ENCODE data around the gene OR1F1.
"Not testable (repeated sequence)": the region's sequence is repeated elsewhere in the genome, so short reads cannot be mapped to it uniquely, and the experiment has no call there.

The OR1F1 gene

DNA sequence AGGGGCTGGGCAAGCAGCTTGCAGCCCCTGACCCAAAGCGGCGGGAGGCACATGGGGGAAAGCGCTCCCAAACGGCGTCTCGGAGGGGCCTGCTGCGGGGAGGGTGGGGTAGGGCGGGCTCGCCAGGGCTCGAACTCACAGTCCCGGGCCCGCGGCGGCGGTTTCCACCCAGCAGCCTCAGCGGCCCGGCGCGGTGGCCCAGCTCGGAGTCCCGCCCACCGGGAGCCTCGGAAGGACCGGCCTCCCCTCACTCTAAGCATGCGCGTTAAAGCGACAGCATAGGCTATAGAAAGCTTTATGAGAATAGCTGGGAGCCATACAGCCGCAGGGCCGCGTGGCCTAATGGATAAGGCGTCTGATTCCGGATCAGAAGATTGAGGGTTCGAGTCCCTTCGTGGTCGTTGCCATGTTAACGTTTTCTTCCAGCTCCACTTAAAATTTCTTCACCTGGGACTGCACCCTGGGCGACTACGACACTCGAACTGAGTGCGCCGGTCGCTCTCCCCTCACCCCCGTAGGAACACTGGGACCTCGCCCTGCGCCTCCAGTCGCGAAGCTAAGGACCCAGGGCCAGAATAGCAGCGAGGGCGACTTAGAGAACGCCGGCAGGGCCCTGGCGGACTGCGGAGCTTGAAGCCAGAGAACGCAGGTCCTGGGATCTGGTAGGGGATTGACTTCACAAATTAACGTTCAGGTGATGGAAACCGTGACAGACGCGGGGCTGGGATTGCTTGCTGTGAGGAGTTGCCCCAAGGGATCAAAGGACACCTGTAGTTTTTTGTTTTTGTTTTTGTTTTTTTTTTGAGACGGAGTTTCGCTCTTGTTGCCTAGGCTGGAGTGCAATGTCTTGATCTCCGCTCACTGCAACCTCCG lies 37.4 kb upstream of the OR1F1 start:
- peak; percentile 93 for DNase-seq (ENCODE audit: low spot score)

DNA sequence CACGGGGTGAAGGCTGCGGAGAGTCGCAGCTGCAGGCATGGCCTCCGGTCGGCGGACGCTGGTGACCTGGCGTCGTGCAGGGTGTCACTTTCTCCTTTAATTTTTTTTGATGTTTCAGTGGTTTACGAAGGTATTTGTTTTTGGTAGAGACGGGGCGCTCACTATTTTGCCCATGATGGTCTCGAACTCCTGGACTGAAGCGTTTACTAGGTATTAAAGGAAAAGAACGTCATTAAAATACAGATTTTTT lies 36.1 kb upstream of the OR1F1 start:
- no peak for DNase-seq (ENCODE audit: low spot score)

DNA sequence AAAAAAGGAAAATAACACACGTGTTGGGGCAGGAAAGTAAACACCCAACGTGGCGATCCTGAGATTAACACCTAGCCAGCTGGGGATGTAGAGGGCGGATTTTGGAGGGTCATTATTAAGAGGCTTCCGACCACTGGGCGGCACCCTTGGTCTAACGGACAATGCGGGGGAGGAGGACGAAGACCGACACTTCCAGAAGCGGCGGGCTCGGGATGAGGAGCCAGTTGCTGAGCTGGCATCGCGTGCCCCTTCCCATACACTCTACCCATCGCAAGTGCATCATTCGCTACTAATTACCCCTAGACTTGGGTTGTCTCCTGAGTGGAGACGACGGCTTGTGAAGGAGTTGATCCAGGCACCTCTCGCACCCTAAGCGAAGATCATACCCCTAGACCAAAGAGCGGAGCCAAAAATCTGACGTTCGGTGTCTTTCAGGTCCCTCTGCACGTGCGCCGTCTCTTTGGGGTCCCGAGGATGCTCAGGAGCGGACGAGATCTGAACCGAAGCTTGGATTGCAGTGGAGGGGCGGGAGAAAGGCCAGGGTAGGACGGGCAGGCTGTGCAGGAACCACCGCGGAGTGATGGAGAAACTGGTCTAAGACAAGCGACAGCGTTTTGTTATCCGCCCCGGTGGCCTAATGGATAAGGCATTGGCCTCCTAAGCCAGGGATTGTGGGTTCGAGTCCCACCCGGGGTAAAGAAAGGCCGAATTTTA lies 35.6 kb upstream of the OR1F1 start:
- peak; percentile 85 for DNase-seq (ENCODE audit: low spot score)

DNA sequence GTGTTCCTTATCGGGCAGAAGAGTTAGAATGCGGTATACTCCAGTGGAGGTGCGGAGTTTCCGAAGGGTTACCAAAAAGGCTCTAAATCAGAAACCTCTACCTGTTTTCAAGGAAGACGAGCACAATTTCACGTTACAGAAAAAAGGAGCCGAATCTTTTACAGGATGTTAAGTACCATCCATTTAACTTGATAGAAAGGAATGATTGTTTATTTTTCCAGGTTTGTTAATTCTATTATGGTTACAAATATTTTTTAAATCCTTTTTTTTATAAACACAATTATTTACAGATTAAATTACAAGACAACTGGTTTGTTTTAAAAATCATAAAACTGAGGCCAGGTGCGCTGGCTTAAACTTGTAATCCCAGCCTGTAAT lies 35.0 kb upstream of the OR1F1 start:
- DNase-seq (ENCODE audit: low spot score) = no peak

DNA sequence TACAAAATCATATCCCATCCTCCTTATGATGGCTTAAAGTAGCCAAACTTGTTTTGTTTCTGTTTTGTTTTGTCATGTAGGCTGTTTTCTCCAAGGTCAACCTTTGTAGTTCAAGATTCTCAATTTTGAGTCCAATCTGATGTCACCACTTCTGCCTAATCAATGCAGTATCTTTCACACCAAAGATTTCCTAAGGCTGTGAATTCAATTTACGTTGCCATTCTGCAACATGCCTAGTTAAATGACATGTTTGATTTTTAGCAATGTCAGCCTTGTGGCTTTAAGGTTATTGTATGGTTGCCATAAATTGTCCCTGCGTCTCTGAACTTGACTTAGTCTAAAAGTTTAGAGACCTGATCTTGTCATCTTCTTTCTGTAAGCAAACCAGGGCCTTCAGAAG lies 32.8 kb upstream of the OR1F1 start:
- no peak for DNase-seq (ENCODE audit: low spot score)

DNA sequence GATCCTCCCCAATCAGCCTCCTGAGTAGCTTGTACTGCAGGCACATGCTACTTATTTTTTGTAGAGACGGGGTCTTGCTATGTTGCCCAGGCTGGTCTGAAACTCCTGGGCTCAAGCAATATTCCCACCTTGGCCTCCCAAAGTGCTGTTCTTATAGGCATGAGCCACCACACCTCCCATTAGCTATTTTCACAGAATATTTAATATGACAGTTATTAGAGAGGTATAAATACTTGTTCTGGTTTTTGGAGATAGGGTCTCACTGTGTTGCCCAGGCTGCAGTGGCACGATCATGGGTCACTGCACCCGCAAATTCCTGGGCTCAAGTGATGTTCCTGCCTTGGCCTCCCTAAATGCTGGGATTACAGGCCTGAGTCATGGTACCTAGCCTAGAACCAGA lies 32.0 kb upstream of the OR1F1 start:
- DNase-seq (ENCODE audit: low spot score) = no peak

DNA sequence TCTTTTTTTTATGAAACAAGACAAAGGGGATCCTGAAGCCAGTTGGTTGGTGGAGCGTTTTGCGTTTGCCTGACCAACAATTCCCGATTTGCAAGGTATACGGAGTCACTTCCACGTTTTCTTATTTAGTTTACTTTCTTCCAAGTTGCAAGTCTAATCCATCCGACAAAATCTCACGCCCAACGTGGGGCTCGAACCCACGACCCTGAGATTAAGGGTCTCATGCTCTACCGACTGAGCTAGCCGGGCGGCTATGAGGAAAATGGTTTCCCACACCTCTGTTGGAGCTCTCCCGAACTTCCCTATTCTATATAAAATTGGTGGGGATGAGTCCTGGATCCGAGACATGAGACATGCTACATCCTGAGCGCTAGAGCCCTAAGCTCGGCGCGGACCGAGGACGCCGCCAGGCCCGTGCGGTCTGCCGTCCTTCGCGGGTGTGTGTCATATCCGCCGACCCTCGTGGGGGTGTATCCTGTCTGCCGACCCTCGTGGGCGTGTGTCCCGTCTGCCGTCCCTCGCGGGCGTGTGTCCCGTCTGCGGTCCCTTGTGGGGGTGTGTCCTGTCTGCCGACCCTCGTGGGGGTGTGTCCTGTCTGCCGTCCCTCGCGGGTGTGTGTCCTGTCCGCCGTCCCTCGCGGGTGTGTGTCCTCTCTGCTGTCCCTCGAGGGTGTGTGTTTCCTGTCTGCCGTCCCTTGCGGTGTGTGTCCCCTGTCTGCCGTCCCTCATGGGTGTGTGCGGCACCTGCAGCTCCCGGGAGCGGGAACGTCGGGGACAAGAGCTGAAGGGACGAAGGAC lies 30.6 kb upstream of the OR1F1 start:
- peak; percentile 41 for DNase-seq (ENCODE audit: low spot score)

DNA sequence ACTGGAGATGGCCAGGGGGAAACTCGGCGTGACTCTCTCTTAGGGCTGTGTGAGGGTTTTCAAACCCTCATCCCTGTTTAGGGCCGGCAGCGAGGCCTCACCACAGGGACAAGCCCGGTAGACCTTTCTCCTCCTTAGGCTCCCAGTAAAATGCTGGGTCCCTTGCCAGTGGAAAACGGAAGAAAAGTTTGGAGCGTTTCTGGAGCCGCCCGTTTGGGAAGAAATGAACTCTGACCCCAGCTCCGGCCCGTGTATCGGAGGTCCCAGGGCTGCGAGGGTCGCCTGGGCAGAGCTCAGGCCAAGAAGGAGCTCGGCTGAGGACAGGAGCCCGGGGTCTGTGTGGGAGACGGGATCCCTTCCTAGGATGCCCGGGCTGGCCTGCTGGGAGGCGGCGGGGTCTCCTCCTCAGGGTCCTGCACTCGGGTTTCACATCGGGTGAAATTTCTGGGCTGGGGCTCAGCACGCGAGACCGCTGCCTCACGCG lies 29.9 kb upstream of the OR1F1 start:
- DNase-seq (ENCODE audit: low spot score) = no peak

DNA sequence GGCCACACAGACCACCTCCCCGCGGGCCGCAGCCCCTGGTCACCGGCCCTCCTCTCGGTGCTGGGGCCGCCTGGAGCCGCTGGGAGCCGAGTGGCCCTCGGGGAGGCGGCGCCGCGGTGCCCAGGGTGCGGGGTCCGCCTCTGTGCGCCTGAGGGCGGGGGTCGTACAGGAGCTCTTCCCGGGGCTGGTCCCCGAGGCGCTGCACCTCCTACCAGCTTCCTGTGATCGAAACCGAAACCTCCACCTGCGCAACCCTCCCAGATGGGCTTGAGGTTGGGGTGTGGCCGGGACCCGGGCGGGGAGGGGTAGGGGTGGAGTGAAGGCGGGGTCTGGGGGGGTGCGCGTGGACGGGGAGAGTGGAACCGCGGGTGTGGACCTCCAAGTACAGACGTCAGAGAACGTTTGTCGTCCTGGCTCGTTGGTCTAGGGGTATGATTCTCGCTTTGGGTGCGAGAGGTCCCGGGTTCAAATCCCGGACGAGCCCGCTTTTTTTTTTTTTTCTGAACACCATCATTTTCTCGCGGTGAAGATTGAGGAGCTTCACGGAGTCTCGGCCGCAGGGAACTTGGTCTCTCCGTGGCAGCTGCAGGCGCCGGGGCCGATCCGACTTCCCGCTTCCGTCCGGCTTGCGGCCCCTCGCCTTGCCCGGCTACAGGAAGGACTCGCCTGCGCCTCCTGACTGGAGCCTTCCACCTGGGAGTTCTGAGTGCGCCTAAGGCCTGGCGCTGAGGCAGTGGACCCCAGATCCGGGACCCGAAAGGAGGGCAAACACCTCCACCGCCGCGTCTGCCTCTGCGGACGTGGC lies 29.3 kb upstream of the OR1F1 start:
- peak; percentile 44 for DNase-seq (ENCODE audit: low spot score)

DNA sequence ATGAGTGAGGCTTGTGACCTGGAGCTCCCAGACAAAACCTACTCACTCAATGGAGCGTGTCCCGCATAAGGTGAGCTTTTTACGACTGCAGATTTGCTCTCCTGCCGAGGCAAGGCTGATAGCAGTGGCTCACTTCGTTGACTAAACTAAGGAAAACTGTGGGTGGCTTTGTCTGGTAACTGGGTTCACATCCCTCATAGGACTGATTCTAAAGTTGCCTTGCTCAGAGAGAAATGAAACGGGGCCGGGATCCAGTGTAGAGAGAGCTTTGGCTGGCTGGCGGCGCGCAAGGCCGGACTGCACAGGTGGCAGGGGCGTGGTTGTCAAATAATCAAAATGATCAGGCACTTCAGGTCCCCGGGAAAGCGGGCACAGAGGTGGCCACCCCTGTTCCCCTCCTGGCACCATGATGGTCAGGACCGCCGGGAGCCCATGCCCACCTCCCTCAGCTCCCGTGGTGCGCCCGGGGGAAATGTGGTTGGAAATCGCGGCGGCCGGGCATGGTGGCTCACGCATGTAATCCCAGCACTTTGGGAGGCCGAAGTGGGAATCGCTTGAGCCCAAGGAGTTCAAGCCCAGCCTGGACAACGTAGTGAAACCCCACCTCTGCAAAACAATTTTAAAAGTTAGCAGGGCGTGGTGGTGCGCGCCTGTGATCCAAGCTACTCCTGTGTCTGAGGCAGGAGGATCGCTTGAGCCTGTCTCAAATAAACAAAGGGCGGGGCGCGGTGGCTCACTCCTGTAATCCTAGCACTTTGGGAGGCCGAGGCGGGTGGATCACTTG lies 26.6 kb upstream of the OR1F1 start:
- DNase-seq (ENCODE audit: low spot score) = no peak

DNA sequence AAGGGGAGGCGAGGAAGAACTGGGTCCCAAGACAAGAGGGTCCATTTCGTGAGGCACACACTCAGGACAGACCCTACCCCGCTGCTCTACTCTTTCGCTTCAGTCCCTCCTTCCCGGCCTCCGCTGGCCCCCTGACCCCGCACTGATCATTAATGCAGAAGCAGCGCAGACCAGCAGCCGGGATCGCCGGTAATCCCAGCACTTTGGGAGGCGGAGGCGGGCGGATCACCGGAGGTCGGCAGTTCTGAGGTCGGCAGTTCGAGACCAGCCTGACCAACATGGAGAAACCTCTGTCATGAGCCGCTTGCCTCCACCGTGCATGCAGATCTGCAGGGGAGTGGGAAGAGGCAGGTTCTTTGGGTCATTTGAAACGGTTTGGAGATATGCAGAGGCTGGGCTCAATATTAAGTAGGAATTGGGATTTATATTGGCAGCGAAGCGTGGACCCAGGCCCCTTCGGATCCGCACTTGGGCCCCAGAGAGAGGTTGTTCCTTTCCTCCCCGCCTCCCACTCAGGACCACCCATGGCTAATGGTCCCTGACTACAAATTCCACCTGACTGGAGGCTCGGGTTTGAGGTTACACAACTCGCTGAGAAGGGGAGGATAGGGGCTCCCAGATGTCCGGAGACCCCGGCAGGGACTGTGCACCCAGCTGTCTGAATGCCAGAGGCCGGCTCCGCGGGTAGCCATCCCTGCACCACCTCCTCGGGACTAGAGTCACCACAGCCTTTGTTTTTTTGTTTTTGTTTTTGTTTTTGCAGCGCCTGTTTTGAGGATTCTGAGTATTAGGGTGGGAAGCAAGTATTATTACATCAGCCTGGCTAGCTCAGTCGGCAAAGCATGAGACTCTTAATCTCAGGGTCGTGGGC lies 23.6 kb upstream of the OR1F1 start:
- no peak for DNase-seq (ENCODE audit: low spot score)

DNA sequence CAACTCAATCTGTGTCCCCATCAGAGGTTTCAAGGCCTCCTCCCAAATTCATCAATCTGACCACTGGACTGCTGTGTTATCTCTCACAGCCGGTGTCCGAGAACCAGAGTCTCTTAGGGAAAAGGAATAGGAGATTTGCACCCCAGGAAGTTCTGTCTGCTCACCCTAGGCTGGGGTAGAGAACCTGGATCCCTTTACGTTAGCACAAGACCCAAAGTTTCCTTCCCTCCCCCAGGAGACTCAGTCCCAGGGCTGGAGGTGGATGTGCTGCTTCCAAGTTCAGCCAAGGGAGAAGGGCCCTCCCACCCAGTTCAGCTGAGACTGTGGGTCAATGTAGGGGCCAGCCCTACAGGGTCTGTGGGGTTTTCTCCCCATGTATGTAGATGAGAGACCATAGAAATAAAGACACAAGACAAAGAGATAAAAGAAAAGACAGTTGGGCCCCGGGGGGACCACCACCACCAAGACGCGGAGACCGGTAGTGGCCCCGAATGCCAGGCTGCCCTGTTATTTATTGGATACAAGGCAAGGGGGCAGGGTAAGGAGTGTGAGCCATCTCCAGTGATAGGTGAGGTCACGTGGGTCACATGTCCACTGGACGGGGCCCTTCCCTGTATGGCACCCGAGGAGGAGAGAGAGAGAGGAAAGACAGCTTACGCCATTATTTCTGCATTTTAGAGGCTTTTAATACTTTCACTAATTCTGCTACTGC lies 22.7 kb upstream of the OR1F1 start:
- DNase-seq (ENCODE audit: low spot score) = no peak

DNA sequence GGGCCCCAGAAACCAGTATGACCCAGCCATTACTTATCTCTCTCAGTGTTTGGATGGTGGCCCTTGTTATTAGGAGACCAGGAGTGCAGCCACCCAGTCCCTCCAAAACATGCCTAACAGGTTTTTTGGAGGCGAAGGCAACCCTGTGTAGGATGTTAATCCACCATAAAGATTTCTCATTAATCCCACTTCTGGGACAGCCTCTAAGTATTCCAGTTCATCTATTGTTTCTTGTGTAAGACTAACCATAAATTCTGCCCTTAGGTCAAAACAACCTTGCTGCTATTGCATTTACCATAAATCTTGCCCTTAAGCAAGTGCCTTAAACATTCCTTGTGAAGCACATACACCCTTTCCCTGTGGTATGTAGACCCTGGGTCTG lies 21.5 kb upstream of the OR1F1 start:
- DNase-seq (ENCODE audit: low spot score) = no peak

DNA sequence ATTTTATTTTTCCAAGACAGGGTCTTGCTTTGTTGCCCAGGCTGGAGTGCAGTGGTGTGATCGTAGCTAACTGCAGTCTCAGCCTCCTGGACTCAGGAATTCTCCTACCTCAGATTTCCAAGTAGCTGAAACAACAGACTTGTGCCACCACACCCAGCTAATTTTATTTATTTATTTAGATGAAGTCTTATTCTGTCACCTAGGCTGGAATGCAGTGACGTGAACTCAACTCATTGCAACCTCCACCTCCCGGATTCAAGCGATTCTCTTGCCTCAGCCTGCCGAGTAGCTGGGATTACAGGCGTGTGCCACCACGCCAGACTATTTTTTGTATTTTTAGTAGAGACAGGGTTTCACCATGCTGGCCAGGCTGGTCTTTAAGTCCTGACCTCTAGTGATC lies 19.3 kb upstream of the OR1F1 start:
- not testable (repeated sequence) for DNase-seq (ENCODE audit: low spot score)

DNA sequence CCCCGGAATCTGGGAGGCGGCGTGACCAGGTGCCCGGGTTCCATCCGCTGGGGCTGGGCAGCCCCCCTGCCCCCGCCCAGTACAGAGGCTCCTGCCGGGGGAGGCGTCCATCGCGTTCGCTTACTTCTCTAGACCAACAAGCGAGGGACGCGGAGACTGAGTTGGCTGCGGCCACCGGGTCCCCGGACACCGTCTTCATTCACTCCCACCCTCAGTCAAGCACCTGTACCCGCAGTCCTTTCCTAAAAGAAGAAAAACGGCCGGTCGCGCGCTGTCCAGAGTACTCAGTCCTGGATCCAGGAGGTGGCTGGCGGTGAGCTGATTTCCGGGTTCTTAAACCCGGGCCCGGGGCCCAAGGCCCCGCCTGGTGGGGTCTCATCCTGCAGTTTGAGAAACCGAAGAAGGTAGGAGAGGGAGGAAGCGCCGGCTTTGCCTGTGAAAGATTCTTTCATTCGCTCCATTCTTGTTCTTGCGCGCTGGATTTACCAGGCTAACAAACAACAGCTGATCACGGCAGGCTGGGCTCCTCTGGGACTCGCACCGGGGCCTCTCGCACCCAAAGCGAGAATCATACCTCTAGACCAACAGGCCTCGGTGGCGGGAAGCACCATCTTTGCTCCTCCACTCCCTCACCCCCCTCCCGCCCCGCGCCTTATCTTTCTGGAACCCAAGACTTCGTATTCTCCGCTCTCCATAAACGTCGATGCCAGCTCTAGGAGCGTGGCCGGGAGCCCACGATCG lies 17.4 kb upstream of the OR1F1 start:
- no peak for DNase-seq (ENCODE audit: low spot score)

DNA sequence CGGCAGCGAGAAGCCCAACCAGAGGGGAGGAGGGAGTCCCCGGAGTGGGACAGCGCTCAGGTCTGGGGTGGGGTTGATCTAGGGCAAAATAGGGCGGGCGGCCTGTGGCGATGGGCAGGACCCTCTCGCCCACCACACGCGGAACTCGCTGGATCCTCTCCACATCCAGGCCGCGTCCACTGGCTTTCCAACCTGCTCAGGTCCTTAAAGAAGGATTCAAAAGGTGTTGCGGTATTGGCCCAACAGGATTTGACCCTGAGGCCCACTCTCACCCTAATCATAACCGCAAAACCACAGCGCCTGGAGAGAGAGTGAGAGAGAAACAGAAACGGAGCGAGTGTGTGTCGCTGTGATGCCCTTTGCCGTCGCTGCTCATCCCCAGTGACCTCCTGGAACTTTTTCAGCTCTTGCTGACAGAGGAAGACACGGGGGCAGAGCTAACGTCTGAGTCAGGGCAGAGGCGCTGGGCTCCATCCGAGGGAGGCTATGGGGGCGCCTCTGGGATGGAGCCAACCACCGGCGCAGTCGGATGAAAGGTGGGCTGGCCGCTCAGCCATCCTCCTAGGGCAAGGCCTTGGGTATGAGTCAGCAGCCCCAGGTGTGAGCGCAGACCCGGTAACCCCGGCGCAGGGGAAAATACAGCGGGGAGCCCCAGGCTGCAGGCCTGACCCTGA lies 16.7 kb upstream of the OR1F1 start:
- no peak for DNase-seq (ENCODE audit: low spot score)

DNA sequence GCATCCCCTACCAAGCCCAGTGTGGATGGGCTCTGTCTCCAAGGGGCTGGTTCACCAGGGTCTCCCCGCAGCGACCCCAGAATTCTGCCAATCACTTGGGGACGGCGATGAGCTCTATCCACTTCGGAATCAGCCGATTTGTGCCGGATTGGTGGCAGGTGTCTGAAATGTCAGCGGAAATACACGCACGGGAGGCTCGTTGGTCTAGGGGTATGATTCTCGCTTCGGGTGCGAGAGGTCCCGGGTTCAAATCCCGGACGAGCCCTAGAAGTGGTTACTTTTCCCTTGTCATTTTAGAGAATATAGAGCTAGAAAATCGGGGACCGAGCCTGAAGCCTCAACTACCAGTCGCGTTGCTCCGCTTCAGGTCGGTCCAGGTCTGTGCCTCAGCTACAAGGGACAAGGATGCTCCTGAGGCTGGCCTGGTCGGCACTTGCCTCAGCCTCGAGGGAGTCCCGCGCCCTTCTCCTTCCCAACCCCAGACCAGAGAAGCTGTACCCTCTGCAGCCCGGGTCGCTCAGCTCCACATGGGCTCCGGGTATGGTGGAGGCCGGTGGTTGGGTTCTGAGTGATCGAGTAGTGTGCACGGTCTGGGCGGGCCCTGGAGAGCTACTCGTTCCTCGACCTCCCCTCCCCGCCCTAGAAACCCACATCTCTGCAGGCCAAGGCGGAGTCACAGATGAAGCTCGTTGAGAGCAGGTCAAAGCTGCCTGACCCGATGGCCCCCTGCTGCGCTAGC lies 16.0 kb upstream of the OR1F1 start:
- DNase-seq (ENCODE audit: low spot score) = no peak

All from putamen (tissue), 1 donor.